Activated T-helper 1 cell treated with Interleukin-2 at 50 U/mL for 16 hours (primary cell): ENCODE data around the gene IMPACT.

Experiments
- DNase-seq: peaks from one replicate; pipeline ENCODE4 v3.0.0-alpha.2; 2020; ENCODE audit warnings: low read depth

The IMPACT gene

DNA sequence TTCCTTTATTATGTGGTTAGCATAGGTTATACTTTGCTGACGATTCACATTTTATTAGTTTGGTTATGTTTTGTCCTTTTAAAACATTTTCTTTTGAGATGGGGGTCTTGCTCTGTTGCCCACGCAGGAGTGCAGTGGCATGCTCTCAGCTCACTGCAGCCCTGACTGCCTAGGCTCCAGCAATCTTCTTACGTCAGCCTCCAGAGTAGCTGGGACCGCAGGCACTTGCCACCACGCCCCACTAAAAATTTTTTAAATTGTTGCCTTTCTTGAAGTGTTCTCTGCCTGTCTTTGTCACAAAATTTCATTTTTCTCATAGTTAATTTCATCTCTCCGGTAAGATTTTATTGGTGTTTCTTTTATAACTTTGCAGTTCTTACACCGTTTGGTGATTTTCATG, 52.9 kb downstream of the IMPACT start:
- no peak for DNase-seq

DNA sequence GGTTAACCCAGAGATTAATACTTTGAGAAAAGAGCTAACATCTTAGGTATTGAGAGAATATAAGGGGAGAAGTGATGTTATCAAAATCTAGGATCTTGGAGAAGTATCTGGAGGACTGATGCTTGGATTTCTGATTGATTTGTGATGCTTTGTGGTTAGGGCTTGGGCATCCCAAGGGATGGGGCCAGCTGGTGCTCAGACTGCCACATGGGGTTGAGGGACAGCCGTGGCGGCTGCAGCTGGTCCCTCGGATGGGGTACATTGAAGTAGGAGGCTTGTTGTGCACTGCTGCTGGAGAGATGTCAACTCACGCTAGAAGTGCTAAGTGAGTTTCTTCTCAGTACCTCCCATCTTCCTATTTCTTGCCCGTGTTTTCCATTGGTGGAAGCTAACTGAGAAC, 56.4 kb downstream of the IMPACT start:
- DNase-seq: no peak

DNA sequence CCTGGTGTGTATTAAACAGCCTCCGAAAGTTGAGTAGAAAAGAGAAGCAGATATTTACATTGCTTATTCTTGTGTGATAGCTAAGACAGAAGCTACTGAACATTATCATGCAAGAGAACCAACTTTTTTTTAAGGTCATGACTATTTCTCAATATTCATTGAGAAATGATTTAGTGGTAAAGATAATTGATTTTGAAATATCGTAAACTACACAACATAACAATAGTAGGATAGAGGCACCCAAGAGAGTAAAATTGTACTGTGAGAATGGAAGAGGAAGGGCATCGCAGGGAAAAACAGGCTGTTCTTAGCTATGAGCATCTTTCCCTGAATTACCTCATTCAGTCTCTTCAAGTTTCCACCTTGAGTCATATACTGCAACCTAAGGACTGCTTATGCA, 59.2 kb downstream of the IMPACT start:
- no peak for DNase-seq

DNA sequence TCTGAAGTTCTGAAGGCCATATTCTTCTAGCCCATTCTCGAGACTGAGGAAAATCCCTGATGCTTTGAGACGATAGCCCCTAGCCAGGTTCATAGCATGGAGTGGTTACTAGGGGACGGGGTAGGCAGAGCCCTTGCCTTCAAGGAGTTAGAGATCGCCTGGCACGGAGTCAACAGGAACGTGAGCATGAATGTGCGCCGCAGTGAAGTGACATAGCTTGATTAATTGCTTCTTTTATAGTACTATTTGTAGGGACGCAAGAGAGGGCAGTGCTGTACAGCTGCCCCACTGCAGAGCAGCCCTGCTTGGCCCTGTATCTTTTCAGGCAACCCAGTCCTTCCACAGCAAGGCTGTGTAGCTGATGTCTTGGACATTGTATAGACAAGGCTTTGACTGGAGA, 60.2 kb downstream of the IMPACT start:
- no peak for DNase-seq

DNA sequence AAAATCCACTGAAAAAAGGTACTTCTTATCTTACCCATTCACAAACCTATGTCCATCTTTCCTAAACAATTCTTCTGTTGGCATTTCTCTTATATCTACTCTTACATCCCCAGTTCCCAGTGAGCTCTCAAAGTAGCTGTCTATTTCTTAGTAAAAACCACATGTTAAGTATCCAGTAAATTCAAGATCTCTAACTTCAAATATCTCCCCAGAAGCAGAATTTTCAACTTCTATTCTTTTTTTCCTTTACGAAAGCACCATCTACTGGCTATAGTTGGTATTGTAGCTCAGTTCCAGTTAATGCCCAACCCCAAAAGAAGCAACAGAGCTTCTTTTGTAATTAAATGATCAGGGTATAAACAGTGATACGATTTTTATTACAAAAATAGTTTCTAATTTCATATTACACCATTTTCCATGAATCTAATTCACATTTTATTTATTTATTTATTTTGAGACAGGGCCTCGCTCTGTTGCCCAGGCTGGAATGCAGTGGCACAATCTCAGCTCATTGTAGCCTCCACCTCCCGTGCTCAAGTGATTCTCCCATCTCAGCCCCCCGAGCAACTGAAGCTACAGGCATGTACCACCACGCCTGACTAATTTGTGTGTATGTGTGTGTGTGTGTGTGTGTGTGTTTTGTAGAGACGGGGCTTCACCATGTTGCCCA, 62.5 kb downstream of the IMPACT start:
- DNase-seq: no peak

DNA sequence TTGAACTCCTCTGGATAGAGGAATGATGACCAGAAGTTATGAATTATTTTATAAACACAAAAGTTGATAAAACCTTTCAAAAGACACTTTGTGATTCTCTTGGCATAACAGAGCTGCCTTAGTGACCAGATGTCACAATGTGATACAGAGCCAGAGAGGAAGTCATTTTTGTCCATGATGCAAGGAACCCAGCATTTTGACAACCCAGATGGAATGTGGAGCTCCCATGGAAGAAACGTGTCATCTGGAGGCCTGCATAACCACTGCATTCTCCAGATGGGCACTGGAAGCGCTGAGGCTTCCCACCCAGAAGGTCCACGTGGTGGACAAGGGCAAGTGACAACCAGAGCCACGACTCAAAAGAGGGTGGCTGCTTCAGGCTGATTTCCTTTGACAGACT, 64.1 kb downstream of the IMPACT start:
- no peak for DNase-seq

DNA sequence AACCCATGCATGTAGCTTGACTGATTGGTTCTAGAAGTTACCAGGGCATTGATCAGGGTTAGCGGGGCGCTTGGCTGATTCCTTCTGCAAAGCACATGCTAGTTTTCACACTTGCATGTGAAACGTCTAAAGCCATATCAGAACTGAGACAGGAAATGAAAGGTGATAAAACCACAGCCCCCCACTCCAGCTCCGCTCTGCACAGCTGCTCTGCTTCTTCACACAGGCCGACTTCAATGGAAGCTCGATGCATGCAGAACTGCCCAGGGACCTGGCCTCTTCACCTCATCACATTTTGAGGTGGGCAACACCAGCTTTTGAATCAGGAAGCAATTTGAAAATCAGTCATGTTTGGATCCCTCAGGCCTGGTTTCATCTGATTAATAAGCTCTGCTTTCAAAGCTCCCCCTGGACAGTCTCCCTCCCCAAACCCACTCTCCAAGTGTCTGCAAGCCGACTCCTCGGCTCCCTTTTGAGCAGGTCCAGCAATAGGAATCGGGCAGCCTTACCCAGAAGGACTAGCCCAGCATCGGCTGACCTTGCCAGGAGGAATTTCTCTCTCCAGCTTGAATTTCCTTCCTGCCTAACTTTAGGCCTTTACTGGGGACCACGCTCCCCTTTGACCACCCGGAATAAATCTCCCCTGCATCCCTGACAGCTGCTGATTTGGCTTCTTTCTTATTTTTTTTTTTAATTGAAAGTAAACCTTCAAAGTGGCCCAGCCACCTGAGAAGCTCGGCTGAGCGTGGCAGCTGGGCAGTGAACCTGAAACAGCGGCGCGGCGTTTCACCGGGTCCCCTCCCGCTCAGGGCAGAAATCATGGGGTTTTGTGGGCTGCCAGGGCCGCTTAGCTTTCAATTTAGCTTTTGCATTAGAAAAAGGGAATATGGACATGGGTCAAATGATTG, 65.7 kb downstream of the IMPACT start:
- DNase-seq: no peak

DNA sequence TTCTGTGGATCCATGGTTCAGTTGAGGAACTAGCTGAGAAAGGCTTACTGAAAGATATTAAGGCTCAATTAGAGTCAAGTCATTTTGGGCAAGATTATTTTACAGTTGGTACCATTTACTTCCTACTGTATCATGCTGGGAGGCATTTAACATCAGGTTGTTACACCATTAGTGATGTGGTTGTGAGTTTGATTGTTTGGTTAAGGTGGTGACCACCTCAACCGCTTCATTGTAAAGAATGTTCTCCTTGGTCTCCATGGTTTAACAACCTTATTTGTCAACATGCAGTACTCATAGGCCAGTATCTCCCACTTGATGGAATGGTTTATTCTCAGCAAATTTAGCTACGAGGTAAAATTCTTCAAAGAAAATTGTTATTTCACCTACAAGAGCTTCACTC, 68.1 kb downstream of the IMPACT start:
- no peak for DNase-seq

DNA sequence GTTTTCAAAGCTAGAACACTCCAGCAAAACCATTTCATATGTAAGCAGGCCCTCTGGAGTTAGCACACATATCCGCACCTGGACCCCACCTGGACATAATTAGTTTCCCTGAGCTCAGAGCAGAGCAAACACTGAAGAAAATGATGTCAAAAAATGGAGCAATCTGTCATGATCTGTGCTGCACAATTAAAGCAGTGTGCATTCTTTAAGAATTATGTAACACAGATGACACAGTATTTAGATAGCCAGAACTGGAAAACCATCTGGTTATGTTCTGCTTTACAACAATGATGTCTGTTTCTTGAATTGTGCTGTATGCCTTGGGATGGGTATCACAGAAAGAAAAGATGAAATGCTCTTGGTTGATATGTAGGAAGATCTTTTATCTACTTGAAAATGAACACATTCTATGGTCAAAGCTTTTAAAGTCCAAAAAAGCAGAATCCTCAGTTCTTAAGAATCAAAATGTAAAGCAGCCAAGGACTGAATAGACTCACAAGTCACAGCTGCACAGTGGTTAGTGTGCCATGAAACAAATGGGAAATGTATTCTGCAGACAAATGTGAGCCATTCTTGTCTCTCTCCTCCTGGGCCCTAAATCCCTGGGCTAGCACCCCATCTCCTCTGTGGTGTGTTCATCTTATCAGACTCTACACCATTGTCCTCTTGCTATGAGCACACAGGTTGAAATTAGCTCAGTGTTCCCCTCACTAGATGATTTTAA, 70.7 kb downstream of the IMPACT start:
- no peak for DNase-seq

DNA sequence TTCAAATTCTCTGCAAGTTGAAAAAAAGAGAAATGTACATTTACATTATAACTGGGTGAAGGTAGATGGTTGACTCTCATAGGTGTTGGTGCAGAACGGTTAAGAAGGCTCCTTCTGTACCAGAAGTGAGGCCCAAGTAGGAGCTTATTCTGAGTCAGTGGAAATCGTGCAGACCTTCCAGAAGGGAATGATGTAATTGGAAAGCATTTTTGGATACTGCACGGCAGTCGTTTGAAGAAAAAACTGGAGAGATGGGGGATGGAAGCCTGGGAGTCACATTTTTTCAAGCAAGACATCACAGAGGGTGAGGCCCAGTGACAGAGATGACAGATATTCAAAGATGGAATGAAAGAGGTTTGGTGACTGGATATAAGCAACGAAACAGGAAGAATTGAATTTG, 73.3 kb downstream of the IMPACT start:
- DNase-seq: no peak

DNA sequence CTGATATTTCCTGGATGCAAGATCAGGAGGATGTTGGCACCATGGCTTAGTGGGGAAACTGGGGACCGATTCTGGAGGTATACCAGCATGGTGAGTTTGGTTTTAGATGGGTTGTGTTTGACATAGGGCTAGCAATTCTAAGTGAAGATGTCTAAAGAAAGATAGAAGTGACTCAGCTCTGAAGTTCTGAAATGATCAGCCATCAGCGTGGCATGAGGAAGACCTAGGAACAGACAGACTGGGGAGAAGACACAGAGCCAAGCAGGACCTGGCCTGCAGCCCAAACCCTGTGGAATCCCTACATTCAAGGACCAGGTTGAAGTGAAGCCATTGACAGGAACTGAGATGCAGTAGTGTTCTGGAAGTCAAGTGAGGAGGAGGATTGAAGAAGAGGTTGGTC, 73.7 kb downstream of the IMPACT start:
- DNase-seq: no peak

DNA sequence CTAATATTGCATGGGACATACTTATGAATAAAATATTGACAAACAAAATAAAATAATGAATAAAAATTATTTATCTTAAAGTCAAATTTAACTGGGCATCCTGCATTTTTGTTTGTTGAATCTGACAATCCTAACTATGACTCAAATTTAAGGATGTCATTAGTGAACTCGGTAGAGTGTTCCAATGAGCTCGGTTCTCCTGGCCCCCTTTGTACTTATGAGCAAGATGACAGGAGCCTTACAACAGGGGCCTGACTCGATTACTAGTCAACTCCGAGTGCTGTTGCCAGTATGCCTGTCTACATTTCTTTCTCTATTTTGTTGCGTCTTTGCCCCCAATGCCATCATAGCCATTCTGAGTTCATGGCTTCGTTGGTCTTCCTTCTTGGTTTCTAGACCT, 74.3 kb downstream of the IMPACT start:
- DNase-seq: no peak

DNA sequence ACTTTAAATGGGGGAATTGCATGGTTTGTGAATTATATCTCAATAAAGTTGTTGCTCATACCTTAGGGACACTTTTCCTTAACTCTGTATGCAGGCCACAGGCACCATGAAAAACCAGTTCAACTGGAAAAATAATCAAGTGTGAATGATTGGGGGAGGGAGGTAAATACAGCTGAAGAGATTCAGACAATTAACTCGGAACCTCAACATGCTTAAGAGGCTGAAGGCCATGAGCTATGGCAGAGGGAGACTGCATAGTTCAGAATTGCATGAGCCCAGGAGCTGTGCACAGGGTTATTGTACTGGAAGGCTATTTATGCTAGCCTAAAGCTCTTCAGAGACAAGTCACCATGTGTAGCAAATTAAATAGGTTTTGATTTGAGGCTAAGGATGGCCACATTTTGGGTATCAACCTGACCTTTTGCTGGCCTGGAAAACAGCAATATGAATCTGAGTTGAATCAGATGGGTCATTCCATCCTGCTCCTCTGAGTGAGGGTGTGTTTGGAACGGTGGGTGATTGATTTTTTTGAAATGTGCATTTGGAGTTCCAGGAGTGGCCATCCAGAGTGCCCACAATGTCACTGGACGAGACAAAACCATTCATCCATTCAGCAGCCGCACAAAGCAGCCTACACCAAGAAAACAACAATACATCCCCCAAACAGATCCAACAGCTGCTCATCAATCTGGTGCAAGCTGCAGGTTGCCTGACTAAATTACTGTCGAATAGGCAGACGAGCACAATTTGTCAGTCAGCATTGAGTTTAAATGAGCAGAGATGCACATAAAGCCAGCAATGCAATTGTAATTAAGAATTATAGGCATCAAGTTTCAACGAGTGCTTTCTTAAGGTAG, 76.4 kb downstream of the IMPACT start:
- no peak for DNase-seq
